Hindlimb muscle (tissue), 1 donor: Measurements from ENCODE around the gene ZNF574. TPM values are rescaled to one million over a fixed set of nuclear protein-coding genes. Genes with fewer than 3 reads are reported as not detected.

Experiments used
- DNase-seq: peaks from one replicate; pipeline ENCODE4 v3.0.0-alpha.2; 2013
- polyA plus RNA-seq: library from polyadenylated mRNA; unstranded; fragments of 120-200 nt; gene quantifications from one replicate; pipeline ENCODE4 v1.2.1, GENCODE V29; 2013; ENCODE audit not compliant: insufficient read length

The ZNF574 gene
- polyA plus RNA-seq, 1 donor = 12.4 TPM

DNA sequence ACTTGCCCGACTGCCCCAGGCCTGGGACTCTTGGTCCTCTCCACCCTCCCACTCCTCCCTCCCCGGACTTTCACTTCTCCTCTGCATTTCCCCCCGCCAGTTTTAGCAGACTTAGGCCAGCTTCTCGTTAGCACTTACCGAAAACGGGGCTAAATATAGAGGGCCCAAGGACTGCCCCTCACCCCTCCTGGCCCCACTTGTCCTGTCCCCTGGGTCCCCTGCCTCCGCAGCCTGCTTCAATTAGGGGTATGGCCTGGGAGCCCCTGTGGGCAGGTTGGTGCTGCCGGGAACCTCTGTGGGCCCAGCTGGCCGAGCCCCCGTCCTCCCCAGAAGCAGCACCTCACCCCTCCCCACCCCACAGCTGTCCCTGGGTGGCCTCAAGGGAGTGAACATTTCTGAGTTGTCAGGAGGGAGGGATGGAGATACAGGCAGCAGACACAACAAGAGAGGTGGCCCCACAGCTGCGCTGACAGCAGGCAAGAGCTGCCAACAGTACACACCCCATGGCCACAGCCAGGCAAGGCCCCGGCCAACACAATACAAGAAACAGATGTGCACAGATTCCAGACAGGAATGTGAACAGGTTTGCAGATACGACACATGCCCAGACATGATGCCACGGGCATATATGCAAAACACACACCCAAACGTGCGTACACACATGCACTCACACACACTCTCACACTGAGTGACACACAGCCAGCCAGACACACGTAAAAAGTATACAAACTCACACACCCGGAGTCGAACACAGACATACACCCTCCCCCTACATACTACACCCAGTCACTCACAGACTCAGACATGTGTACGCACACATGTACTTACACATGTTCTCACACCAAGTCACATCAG lies 53.7 kb downstream of the ZNF574 start:
- peak; percentile 42 for DNase-seq

DNA sequence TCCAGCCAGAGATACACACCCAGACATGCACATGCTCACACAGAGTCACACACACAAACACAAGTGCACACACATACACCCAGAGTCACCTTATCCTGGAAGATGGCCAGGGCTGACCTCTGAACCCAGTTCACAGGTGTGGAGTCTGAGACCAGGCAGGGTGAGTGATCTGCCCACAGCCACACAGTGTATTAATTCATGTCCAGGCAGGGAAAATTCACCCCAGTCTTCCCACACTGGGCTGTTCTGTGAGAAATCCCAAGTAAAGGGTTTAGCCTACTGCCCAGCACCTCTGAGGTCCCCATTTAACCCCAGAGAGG lies 54.2 kb downstream of the ZNF574 start:
- DNase-seq = no peak

Other genes with a start within 250 kb of the ZNF574 start
- gene LYPD4, start 231.5 kb upstream of the ZNF574 start, polyA plus RNA-seq = not detected
- not detected for gene DMRTC2, start 231.1 kb upstream of the ZNF574 start, polyA plus RNA-seq
- gene RPS19, start 215.9 kb upstream of the ZNF574 start, polyA plus RNA-seq = 2,264 TPM
- gene CD79A, start 198.9 kb upstream of the ZNF574 start, polyA plus RNA-seq = 0.63 TPM
- gene ARHGEF1, start 193.0 kb upstream of the ZNF574 start, polyA plus RNA-seq = 49.2 TPM
- 0.22 TPM for gene ERFL, start 147.7 kb upstream of the ZNF574 start, polyA plus RNA-seq
- 65.0 TPM for gene RABAC1, start 116.8 kb upstream of the ZNF574 start, polyA plus RNA-seq
- gene ATP1A3, start 81.9 kb upstream of the ZNF574 start, polyA plus RNA-seq = not detected
- 2.2 TPM for gene GRIK5, start 6.0 kb upstream of the ZNF574 start, polyA plus RNA-seq
- 2.0 TPM for gene POU2F2, start 56.3 kb downstream of the ZNF574 start, polyA plus RNA-seq
- gene DEDD2, start 141.5 kb downstream of the ZNF574 start, polyA plus RNA-seq = 16.6 TPM
- gene ZNF526, start 144.1 kb downstream of the ZNF574 start, polyA plus RNA-seq = 6.7 TPM
- gene GSK3A, start 166.4 kb downstream of the ZNF574 start, polyA plus RNA-seq = 47.4 TPM
- 34.5 TPM for gene ERF, start 179.0 kb downstream of the ZNF574 start, polyA plus RNA-seq
- gene CIC, start 193.1 kb downstream of the ZNF574 start, polyA plus RNA-seq = 44.8 TPM
- 0.53 TPM for gene PRR19, start 226.0 kb downstream of the ZNF574 start, polyA plus RNA-seq
- gene PAFAH1B3, start 226.5 kb downstream of the ZNF574 start, polyA plus RNA-seq = 33.6 TPM
- gene TMEM145, start 237.1 kb downstream of the ZNF574 start, polyA plus RNA-seq = 0.41 TPM
- 30.9 TPM for gene MEGF8, start 249.5 kb downstream of the ZNF574 start, polyA plus RNA-seq